CD4-positive, alpha-beta T cell (primary cell): ENCODE measurements around the gene ALDH6A1. TPM values are rescaled to one million over a fixed set of nuclear protein-coding genes. Genes with fewer than 3 reads are reported as not detected.

Experiments
- ATAC-seq: fragments of 200-7000 bp; cut with Tn5 transposase; one replicate; pipeline ENCODE4 v1.10.0; 2022; ENCODE audit warnings: mild to moderate bottlenecking; ENCODE audit not compliant: poor library complexity
- CTCF ChIA-PET: fragments of 350-600 bp; sonication (Branson Sonifier 250); formaldehyde crosslinking; loops from one replicate; lab custom pipeline; 2021; ENCODE audit warnings: antibody characterized with exemption, inconsistent platforms; lab: Charles Lee
- POLR2A ChIA-PET: fragments of 350-600 bp; sonication (Branson Sonifier 250); formaldehyde crosslinking; loops from one replicate; lab custom pipeline; 2021; ENCODE audit warnings: antibody characterized with exemption, inconsistent platforms; lab: Charles Lee
- DNase-seq, 14 experiments: peaks; one replicate each; pipeline ENCODE4 v3.0.0-alpha.2; 2013 to 2020; ENCODE audit warnings: mixed read lengths in 2 of 14
- H3K27ac ChIP-seq, 2 donors: one replicate each; pipeline versions ENCODE4 v1.5.1 to v1.7.0; 2013; ENCODE audit warnings: low read length in 2 of 2, low read depth in 1 of 2, mild to moderate bottlenecking in 1 of 2
- H3K27me3 ChIP-seq, 2 experiments: 1 replicate in 1 of 2; 2 replicates in 1 of 2; pipeline versions ENCODE4 v1.6.1 to v1.7.0; 2013; ENCODE audit warnings: low read length in 2 of 2, control low read depth in 1 of 2, mild to moderate bottlenecking in 1 of 2, moderate library complexity in 1 of 2; ENCODE audit not compliant: insufficient read depth in 2 of 2, control insufficient read depth in 1 of 2
- H3K36me3 ChIP-seq: one replicate; pipeline ENCODE4 v1.6.1; 2013; ENCODE audit warnings: low read length, control low read depth; ENCODE audit not compliant: insufficient read depth
- H3K4me1 ChIP-seq: one replicate; pipeline ENCODE4 v1.6.1; 2013; ENCODE audit warnings: low read length, control low read depth; ENCODE audit not compliant: insufficient read depth
- H3K4me3 ChIP-seq: one replicate; pipeline ENCODE4 v1.5.1; 2013; ENCODE audit warnings: mild to moderate bottlenecking, low read length, moderate library complexity
- H3K9me3 ChIP-seq, 2 experiments: 1 replicate in 1 of 2; 2 replicates in 1 of 2; pipeline versions ENCODE4 v1.6.1 to v1.7.0; 2013; ENCODE audit warnings: low read length in 2 of 2, mild to moderate bottlenecking in 2 of 2, control low read depth in 1 of 2, moderate library complexity in 1 of 2; ENCODE audit not compliant: control insufficient read depth in 1 of 2, insufficient read depth in 1 of 2
- H3K27ac Mint-ChIP-seq: one replicate; pipeline ENCODE4 v1.8.0; 2020; ENCODE audit warnings: mixed read lengths
- H3K27me3 Mint-ChIP-seq: one replicate; pipeline ENCODE4 v1.8.0; 2021; ENCODE audit warnings: mixed read lengths
- H3K36me3 Mint-ChIP-seq: one replicate; pipeline ENCODE4 v1.8.0; 2021; ENCODE audit warnings: low read depth, mixed read lengths
- H3K4me1 Mint-ChIP-seq: one replicate; pipeline ENCODE4 v1.8.0; 2021; ENCODE audit warnings: low read depth, mixed read lengths
- H3K4me3 Mint-ChIP-seq: one replicate; pipeline ENCODE4 v1.8.0; 2020; ENCODE audit warnings: mild to moderate bottlenecking, mixed read lengths
- H3K9me3 Mint-ChIP-seq: one replicate; pipeline ENCODE4 v1.8.0; 2020; ENCODE audit warnings: mixed read lengths
- intact Hi-C, 2 experiments: fragments of 100-400 bp; cut with DNase I in 1 of 2; cut with micrococcal nuclease in 1 of 2; formaldehyde crosslinking; loops; one replicate each; pipeline versions ENCODE4 v1.15.1 to v1.9.0; 2023 to 2025; cut with DNase I, micrococcal nuclease
- total RNA-seq, 174 experiments: library from RNA in 2 of 174; stranded (reverse) in 2 of 174; gene quantifications; one replicate each; pipeline ENCODE4 v1.2.3 and lab custom pipeline; 2021 to 2026
- TF ChIP-seq, protein P1 (sequence below): fragments of 200-600 bp; IDR thresholded peaks from one replicate; pipeline ENCODE4 v1.8.0; 2022; ENCODE audit warnings: antibody characterized with exemption, mild to moderate bottlenecking

ALDH6A1 gene
- total RNA-seq, 2 experiments from 2014 or later = 5.3 to 6.2 TPM

GRCh38 chr14:74080820-74081460 lies 3.3 kb downstream of the ALDH6A1 start:
- ChIA-PET CTCF (no interaction called here), POLR2A (no interaction called here)
- H3K4me3 ChIP-seq = no peak overlapping the region
- peaks cover 16% of the 10 kb centered on the region for H3K4me1 ChIP-seq
- H3K9me3 ChIP-seq = no peaks in the 10 kb centered on the region
- H3K36me3 Mint-ChIP-seq = peaks cover 9% of the 10 kb centered on the region
- H3K4me1 Mint-ChIP-seq = peaks cover 29% of the 10 kb centered on the region
- H3K36me3 ChIP-seq = no peaks in the 10 kb centered on the region
- intact Hi-C loops = loop anchor here in 1 of 2 experiments (5.0 to 10.0 kb wide), 5 partner anchors 129 to 1156 kb away; partner anchors contain the start of genes COQ6, DCAF4, FAM161B and ISCA2
- no peaks in the 10 kb centered on the region for H3K9me3 Mint-ChIP-seq
- no peak overlapping the region for H3K27ac Mint-ChIP-seq
- no peaks in the 10 kb centered on the region for H3K27me3 Mint-ChIP-seq
- H3K27me3 ChIP-seq = no peaks in the 10 kb centered on the region
- TF ChIP-seq, protein P1, sequence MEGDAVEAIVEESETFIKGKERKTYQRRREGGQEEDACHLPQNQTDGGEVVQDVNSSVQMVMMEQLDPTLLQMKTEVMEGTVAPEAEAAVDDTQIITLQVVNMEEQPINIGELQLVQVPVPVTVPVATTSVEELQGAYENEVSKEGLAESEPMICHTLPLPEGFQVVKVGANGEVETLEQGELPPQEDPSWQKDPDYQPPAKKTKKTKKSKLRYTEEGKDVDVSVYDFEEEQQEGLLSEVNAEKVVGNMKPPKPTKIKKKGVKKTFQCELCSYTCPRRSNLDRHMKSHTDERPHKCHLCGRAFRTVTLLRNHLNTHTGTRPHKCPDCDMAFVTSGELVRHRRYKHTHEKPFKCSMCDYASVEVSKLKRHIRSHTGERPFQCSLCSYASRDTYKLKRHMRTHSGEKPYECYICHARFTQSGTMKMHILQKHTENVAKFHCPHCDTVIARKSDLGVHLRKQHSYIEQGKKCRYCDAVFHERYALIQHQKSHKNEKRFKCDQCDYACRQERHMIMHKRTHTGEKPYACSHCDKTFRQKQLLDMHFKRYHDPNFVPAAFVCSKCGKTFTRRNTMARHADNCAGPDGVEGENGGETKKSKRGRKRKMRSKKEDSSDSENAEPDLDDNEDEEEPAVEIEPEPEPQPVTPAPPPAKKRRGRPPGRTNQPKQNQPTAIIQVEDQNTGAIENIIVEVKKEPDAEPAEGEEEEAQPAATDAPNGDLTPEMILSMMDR = no peak
- no peak overlapping the region for H3K27ac ChIP-seq
- ATAC-seq (no peak), DNase-seq (no peak)
- H3K4me3 Mint-ChIP-seq = no peak overlapping the region

GRCh38 chr14:74077401-74077800 lies 6.9 kb downstream of the ALDH6A1 start:
- Mint-ChIP-seq H3K27me3 (no peaks in the 10 kb centered on the region), H3K36me3 (peaks cover 13% of the 10 kb centered on the region), H3K4me3 (no peak overlapping the region), H3K4me1 (no peaks in the 10 kb centered on the region), H3K27ac (no peak overlapping the region), H3K9me3 (no peaks in the 10 kb centered on the region)
- ATAC-seq = no peak
- Histone ChIP-seq H3K36me3 (peaks cover 5% of the 10 kb centered on the region), H3K4me3 (no peak overlapping the region), H3K27ac (no peak overlapping the region), H3K27me3 (no peaks in the 10 kb centered on the region), H3K4me1 (no peaks in the 10 kb centered on the region), H3K9me3 (no peaks in the 10 kb centered on the region)
- intact Hi-C loops = no loop called here
- TF ChIP-seq, protein P1 = no peak
- no peak for DNase-seq
- ChIA-PET POLR2A (no interaction called here), CTCF (no interaction called here)

DNA sequence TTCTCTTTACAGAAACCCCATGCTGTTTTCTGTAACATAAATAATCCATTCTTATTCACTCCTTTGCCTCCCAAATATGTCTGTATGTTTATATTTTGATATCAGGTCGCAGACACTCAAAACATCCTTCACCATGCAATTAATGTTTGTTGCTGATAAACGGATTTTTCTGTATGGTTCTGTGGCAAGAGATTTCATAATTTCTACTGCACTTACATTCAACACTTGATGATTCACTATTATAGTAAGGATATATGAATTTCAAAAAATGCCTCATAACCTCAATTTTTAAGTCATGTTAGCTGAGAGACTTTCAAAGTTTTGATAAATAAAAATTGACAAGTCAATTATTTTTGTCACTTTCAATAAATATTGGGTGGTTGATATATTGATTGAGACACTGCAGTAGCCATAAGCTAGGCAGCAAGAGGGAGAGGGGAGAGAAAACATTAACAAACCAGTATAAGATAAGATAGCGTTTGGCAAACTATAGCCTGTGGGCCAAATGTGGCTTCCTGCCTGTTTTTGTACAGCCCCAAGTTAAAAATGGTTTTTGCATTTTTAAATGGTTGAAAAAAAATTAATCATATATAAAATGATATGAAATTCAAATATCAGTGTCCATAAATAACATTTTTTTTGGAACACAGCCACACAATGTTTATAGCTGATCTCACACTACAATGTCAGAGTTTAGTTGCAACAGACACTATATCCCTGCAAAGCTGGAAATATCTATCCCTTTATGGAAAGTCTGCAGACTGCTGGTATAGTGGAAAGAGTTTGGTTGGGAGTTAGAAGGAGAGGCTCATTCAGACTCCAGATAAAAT lies 18.3 kb downstream of the ALDH6A1 start:
- DNase-seq = no peak
- Mint-ChIP-seq H3K9me3 (no peaks in the 10 kb centered on the region), H3K36me3 (peaks cover 73% of the 10 kb centered on the region), H3K4me1 (no peaks in the 10 kb centered on the region), H3K27me3 (no peaks in the 10 kb centered on the region), H3K4me3 (no peak overlapping the region), H3K27ac (no peak overlapping the region)
- TF ChIP-seq, protein P1 = no peak
- ChIA-PET CTCF (interaction anchor here (1.6 kb wide), 1 partner anchor 27 kb away, joined by 3 read pairs; no protein-coding TSS in a partner anchor), POLR2A (interaction anchor here (0.6 kb wide), 1 partner anchor 307 kb away, joined by 3 read pairs; no protein-coding TSS in a partner anchor)
- Histone ChIP-seq H3K9me3 (no peaks in the 10 kb centered on the region), H3K27me3 (no peaks in the 10 kb centered on the region), H3K27ac (no peak overlapping the region), H3K4me3 (no peak overlapping the region), H3K4me1 (no peaks in the 10 kb centered on the region), H3K36me3 (peaks cover 34% of the 10 kb centered on the region)
- intact Hi-C loops = no loop called here
- no peak for ATAC-seq
